GM18517 (cell line): Measurements from ENCODE around the gene PCP4.

ENCODE experiments used
- ATAC-seq: cut with Tn5 transposase; IDR thresholded peaks from one replicate; pipeline ENCODE4 v1.9.1; 2021; ENCODE audit warnings: mild to moderate bottlenecking, moderate library complexity; ENCODE audit not compliant: unreplicated experiment

PCP4 gene

GRCh38 chr21:39969691-39970364, 102.6 kb downstream of the PCP4 start:
- ATAC-seq = no peak

- ATAC-seq = no peak
Measured at GRCh38 chr21:39971956-39972355, 104.7 kb downstream of the PCP4 start.

DNA sequence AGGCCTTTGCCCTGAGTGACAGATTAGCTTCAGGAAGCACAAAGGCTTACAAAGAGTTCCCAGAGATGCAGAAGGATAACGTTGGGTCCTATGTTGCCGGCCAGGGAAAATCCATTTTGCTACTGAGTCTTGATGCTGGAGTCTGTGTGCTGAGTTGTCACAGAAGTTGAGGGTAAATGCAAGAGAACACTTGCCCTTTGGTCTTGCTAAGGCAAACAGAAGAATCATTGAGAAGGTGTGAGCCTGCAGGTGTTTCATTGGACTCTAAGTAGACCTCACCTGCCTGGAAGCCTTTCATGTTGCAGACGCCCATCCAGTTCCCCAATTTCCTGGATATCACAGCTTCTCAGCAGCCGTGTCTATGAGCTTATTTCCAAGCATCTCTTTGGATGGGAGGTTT, 105.2 kb downstream of the PCP4 start:
- ATAC-seq = no peak

- no peak for ATAC-seq
Measured at GRCh38 chr21:39972976-39973770, 105.9 kb downstream of the PCP4 start.

DNA sequence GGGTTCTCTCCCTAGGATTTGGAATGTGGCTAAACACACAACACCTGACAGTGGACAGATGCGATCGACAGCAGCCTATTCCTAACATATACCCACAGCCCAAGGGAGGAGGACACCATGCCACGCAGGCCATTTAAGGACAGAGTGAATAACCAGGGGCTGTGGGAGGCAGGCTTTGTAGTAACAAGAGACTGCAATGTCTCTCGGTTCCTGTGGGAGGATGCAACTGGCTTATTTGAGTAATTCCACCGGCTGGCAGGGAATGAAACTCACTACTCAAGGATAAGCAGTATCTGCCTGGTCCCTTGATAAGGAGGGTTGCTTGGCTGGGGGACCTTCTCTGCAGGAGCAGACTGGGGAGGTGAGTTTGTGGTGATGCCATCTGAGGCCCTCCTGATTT, 109.6 kb downstream of the PCP4 start:
- ATAC-seq = no peak
